ENCODE measurements around the gene RGP1.

DNA sequence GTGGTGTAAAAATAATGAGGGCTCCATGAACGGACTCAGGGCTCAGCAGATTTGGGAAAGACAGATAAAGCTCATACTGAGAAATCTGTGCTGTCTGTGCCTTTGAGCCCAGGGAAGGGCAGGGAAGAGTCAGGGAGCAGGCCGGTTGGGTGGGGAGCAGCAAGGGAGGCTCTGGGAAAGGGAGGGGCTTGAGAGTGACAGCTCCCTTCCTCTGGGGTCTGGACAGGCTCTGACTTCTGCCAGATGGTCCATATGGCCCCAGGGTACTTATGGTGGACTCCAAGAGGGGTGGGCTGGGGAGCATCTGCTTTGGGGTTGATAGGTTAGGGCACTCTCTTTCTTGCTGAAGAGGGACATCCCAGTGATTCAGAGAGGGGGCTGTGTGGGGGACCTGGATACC lies 44.4 kb downstream of the RGP1 start:
- TF ChIP-seq, protein P1, sequence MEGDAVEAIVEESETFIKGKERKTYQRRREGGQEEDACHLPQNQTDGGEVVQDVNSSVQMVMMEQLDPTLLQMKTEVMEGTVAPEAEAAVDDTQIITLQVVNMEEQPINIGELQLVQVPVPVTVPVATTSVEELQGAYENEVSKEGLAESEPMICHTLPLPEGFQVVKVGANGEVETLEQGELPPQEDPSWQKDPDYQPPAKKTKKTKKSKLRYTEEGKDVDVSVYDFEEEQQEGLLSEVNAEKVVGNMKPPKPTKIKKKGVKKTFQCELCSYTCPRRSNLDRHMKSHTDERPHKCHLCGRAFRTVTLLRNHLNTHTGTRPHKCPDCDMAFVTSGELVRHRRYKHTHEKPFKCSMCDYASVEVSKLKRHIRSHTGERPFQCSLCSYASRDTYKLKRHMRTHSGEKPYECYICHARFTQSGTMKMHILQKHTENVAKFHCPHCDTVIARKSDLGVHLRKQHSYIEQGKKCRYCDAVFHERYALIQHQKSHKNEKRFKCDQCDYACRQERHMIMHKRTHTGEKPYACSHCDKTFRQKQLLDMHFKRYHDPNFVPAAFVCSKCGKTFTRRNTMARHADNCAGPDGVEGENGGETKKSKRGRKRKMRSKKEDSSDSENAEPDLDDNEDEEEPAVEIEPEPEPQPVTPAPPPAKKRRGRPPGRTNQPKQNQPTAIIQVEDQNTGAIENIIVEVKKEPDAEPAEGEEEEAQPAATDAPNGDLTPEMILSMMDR (IDR thresholded peaks at IDR 0.05), result no peak
- TF ChIP-seq POLR2A (IDR thresholded peaks at IDR 0.05), result no peak
